OCI-LY1 (cell line): Measurements from ENCODE around the gene CENPC.

ENCODE experiments used
- H2AFZ ChIP-seq: fragments of 200-600 bp; sonication (generic), shearing (Covaris generic); 2 replicates; pipeline ENCODE4 v1.6.0; 2014; ENCODE audit warnings: antibody characterized with exemption, mild to moderate bottlenecking, low read length
- H3F3A ChIP-seq: fragments of 200-600 bp; sonication (generic), shearing (Covaris generic); 2 replicates; pipeline ENCODE4 v1.6.0; 2014; ENCODE audit warnings: mild to moderate bottlenecking, antibody characterized with exemption, low read length, moderate library complexity; ENCODE audit not compliant: insufficient read depth
- H3K27ac ChIP-seq: fragments of 200-600 bp; sonication (generic); 2 replicates; pipeline ENCODE4 v1.5.1; 2014; ENCODE audit warnings: low read length, mixed run types, mild to moderate bottlenecking, low read depth; ENCODE audit not compliant: poor library complexity, severe bottlenecking
- H3K27me3 ChIP-seq: fragments of 200-600 bp; sonication (generic); 2 replicates; pipeline ENCODE4 v1.6.0; 2014; ENCODE audit warnings: antibody characterized with exemption, mild to moderate bottlenecking, low read length, moderate library complexity; ENCODE audit not compliant: insufficient read depth
- H3K36me3 ChIP-seq: fragments of 200-600 bp; sonication (generic); 2 replicates; pipeline ENCODE4 v1.6.1; 2014; ENCODE audit warnings: mild to moderate bottlenecking, antibody characterized with exemption, low read length, moderate library complexity, mixed read lengths; ENCODE audit not compliant: insufficient read depth
- H3K4me1 ChIP-seq: fragments of 200-600 bp; sonication (generic); 2 replicates; pipeline ENCODE4 v1.5.1; 2014; ENCODE audit warnings: mild to moderate bottlenecking, low read length, moderate library complexity; ENCODE audit not compliant: insufficient read depth, severe bottlenecking
- H3K4me2 ChIP-seq: fragments of 200-600 bp; sonication (generic), shearing (Covaris generic); 2 replicates; pipeline ENCODE4 v1.6.1; 2014; ENCODE audit warnings: low read length
- H3K4me3 ChIP-seq: fragments of 200-600 bp; sonication (generic); 2 replicates; pipeline ENCODE4 v1.5.1; 2014; ENCODE audit warnings: low read length, low read depth, mild to moderate bottlenecking, mixed read lengths; ENCODE audit not compliant: poor library complexity, severe bottlenecking
- H3K79me2 ChIP-seq: fragments of 200-600 bp; shearing (Covaris generic); 2 replicates; pipeline ENCODE4 v1.6.1; 2016; ENCODE audit warnings: mixed run types, low read length, mixed read lengths; ENCODE audit not compliant: insufficient read depth
- H3K9ac ChIP-seq: fragments of 200-600 bp; sonication (generic), shearing (Covaris generic); 2 replicates; pipeline ENCODE4 v1.6.1; 2014; ENCODE audit warnings: mild to moderate bottlenecking, low read length, mixed read lengths
- H3K9me2 ChIP-seq: fragments of 200-600 bp; sonication (generic), shearing (Covaris generic); 2 replicates; pipeline ENCODE4 v1.6.1; 2014; ENCODE audit warnings: low read depth, mild to moderate bottlenecking, low read length, mixed read lengths
- H3K9me3 ChIP-seq: fragments of 200-600 bp; shearing (Covaris generic); 2 replicates; pipeline ENCODE4 v1.6.1; 2014; ENCODE audit warnings: low read length, mixed read lengths
- H4K20me1 ChIP-seq: fragments of 200-600 bp; sonication (generic), shearing (Covaris generic); 2 replicates; pipeline ENCODE4 v1.6.0; 2016; ENCODE audit warnings: mild to moderate bottlenecking, low read length; ENCODE audit not compliant: insufficient read depth
- CTCF ChIP-seq: fragments of 200-600 bp; sonication (generic), shearing (Covaris generic); IDR thresholded peaks from 2 replicates; pipeline ENCODE4 v1.5.1; 2017; ENCODE audit warnings: mild to moderate bottlenecking, antibody characterized with exemption, low read length, moderate library complexity, mixed read lengths
- EZH2 ChIP-seq: fragments of 200-600 bp; sonication (generic), shearing (Covaris generic); IDR thresholded peaks from 2 replicates; pipeline ENCODE4 v1.8.0; 2017; ENCODE audit warnings: borderline replicate concordance, mixed run types, mild to moderate bottlenecking, antibody characterized with exemption, low read length, moderate library complexity, mixed read lengths

Gene CENPC

GRCh38 chr4:67466751-67467150 is 78.6 kb downstream of the CENPC start:
- H3K9me2 ChIP-seq, result no peaks in the 10 kb centered on the region
- H3K36me3 ChIP-seq, result peaks cover 20% of the 10 kb centered on the region
- H3K27ac ChIP-seq, result no peak overlapping the region
- no peaks in the 10 kb centered on the region for H3K4me1 ChIP-seq
- no peak overlapping the region for H3K9ac ChIP-seq
- TF ChIP-seq EZH2, result no peak
- no peak for TF ChIP-seq CTCF
- H3K4me3 ChIP-seq, result no peak overlapping the region
- H4K20me1 ChIP-seq, result no peaks in the 10 kb centered on the region
- H3K4me2 ChIP-seq, result no peak overlapping the region
- H3K9me3 ChIP-seq, result no peaks in the 10 kb centered on the region
- H2AFZ ChIP-seq, result no peak overlapping the region
- H3K27me3 ChIP-seq, result no peaks in the 10 kb centered on the region
- no peaks in the 10 kb centered on the region for H3F3A ChIP-seq
- no peaks in the 10 kb centered on the region for H3K79me2 ChIP-seq

GRCh38 chr4:67465763-67466052 is 79.6 kb downstream of the CENPC start:
- no peak overlapping the region for H3K4me3 ChIP-seq
- H3K27ac ChIP-seq, result no peak overlapping the region
- H3K4me2 ChIP-seq, result no peak overlapping the region
- no peak overlapping the region for H3K9ac ChIP-seq
- H3K36me3 ChIP-seq, result peaks cover 11% of the 10 kb centered on the region
- H4K20me1 ChIP-seq, result no peaks in the 10 kb centered on the region
- no peaks in the 10 kb centered on the region for H3K4me1 ChIP-seq
- H3K79me2 ChIP-seq, result no peaks in the 10 kb centered on the region
- TF ChIP-seq EZH2 (no peak), CTCF (no peak)
- no peaks in the 10 kb centered on the region for H3K9me3 ChIP-seq
- H3K27me3 ChIP-seq, result no peaks in the 10 kb centered on the region
- H3F3A ChIP-seq, result no peaks in the 10 kb centered on the region
- H3K9me2 ChIP-seq, result no peaks in the 10 kb centered on the region
- H2AFZ ChIP-seq, result no peak overlapping the region

- peaks cover 9% of the 10 kb centered on the region; the same call in 1 of the 2 replicates for H3K36me3 ChIP-seq
- TF ChIP-seq CTCF (no peak), EZH2 (no peak)
Measured at GRCh38 chr4:67465032-67465762, 80.1 kb downstream of the CENPC start.

More at GRCh38 chr4:67465032-67465762, 80.1 kb downstream of the CENPC start:
- H2AFZ ChIP-seq, result no peak overlapping the region
- no peaks in the 10 kb centered on the region for H3K9me2 ChIP-seq
- no peaks in the 10 kb centered on the region for H3K27me3 ChIP-seq
- H3K79me2 ChIP-seq, result no peaks in the 10 kb centered on the region
- H3K9me3 ChIP-seq, result no peaks in the 10 kb centered on the region
- no peak overlapping the region for H3K4me3 ChIP-seq
- no peak overlapping the region for H3K4me2 ChIP-seq
- no peak overlapping the region for H3K9ac ChIP-seq
- H3K27ac ChIP-seq, result no peak overlapping the region
- no peaks in the 10 kb centered on the region for H3K4me1 ChIP-seq
- H4K20me1 ChIP-seq, result no peaks in the 10 kb centered on the region
- no peaks in the 10 kb centered on the region for H3F3A ChIP-seq
